ENCODE results near the gene GRID2.
"Not testable (repeated sequence)": the region's sequence is repeated elsewhere in the genome, so short reads cannot be mapped to it uniquely, and the experiment has no call there.

GRID2 gene

GRCh38 chr4:92357966-92358365, 54.2 kb downstream of the GRID2 start:
- H3K9ac ChIP-seq (ENCODE audit: low read depth, low read length) = no peak overlapping the region
- 94% methylated on average over 1 of the region's 2 CpGs for WGBS
- H3K9me3 ChIP-seq (ENCODE audit: insufficient read depth, low read depth, low read length) = no peaks in the 10 kb centered on the region
- H3K27me3 ChIP-seq (ENCODE audit: insufficient read depth, low read length) = no peaks in the 10 kb centered on the region
- H3K4me3 ChIP-seq (ENCODE audit: low read length) = no peak overlapping the region
- no peaks in the 10 kb centered on the region for H3K36me3 ChIP-seq (ENCODE audit: insufficient read depth, low read length)
- no peak overlapping the region for H3K27ac ChIP-seq (ENCODE audit: low read depth, low read length)
- peaks cover 40% of the 10 kb centered on the region for H3K4me1 ChIP-seq (ENCODE audit: insufficient read depth, low read length)

- no peaks in the 10 kb centered on the region for H3K9me3 ChIP-seq (ENCODE audit: insufficient read depth, low read depth, low read length)
- 23% methylated on average over 2 of the region's 2 CpGs for WGBS
- H3K27me3 ChIP-seq (ENCODE audit: insufficient read depth, low read length) = no peaks in the 10 kb centered on the region
- no peaks in the 10 kb centered on the region for H3K36me3 ChIP-seq (ENCODE audit: insufficient read depth, low read length)
- peaks cover 44% of the 10 kb centered on the region for H3K4me1 ChIP-seq (ENCODE audit: insufficient read depth, low read length)
- H3K27ac ChIP-seq (ENCODE audit: low read depth, low read length) = peak overlapping the region; percentile 44; the same call in 1 of the 2 replicates
- H3K4me3 ChIP-seq (ENCODE audit: low read length) = no peak overlapping the region
- no peak overlapping the region for H3K9ac ChIP-seq (ENCODE audit: low read depth, low read length)
Measured at GRCh38 chr4:92359491-92359890, 55.7 kb downstream of the GRID2 start.

GRCh38 chr4:92362028-92362427, 58.3 kb downstream of the GRID2 start:
- Histone ChIP-seq H3K4me1 (ENCODE audit: insufficient read depth, low read length) (peaks cover 48% of the 10 kb centered on the region), H3K9me3 (ENCODE audit: insufficient read depth, low read depth, low read length) (no peaks in the 10 kb centered on the region), H3K4me3 (ENCODE audit: low read length) (no peak overlapping the region), H3K36me3 (ENCODE audit: insufficient read depth, low read length) (no peaks in the 10 kb centered on the region), H3K27me3 (ENCODE audit: insufficient read depth, low read length) (no peaks in the 10 kb centered on the region), H3K27ac (ENCODE audit: low read depth, low read length) (no peak overlapping the region), H3K9ac (ENCODE audit: low read depth, low read length) (no peak overlapping the region)

- H3K9me3 ChIP-seq (ENCODE audit: insufficient read depth, low read depth, low read length) = no peaks in the 10 kb centered on the region
- H3K4me1 ChIP-seq (ENCODE audit: insufficient read depth, low read length) = peaks cover 14% of the 10 kb centered on the region; the same call in 1 of the 2 replicates
- H3K27ac ChIP-seq (ENCODE audit: low read depth, low read length) = no peak overlapping the region
- no peaks in the 10 kb centered on the region for H3K27me3 ChIP-seq (ENCODE audit: insufficient read depth, low read length)
- 86% methylated on average over 4 of the region's 4 CpGs for WGBS
- no peak overlapping the region for H3K4me3 ChIP-seq (ENCODE audit: low read length)
- no peaks in the 10 kb centered on the region for H3K36me3 ChIP-seq (ENCODE audit: insufficient read depth, low read length)
- no peak overlapping the region for H3K9ac ChIP-seq (ENCODE audit: low read depth, low read length)
Measured at GRCh38 chr4:92368653-92369052, 64.9 kb downstream of the GRID2 start.

- no peak overlapping the region for H3K9ac ChIP-seq (ENCODE audit: low read depth, low read length)
- no peaks in the 10 kb centered on the region for H3K27me3 ChIP-seq (ENCODE audit: insufficient read depth, low read length)
- peaks cover 15% of the 10 kb centered on the region for H3K9me3 ChIP-seq (ENCODE audit: insufficient read depth, low read depth, low read length)
- no peaks in the 10 kb centered on the region for H3K36me3 ChIP-seq (ENCODE audit: insufficient read depth, low read length)
- no peak overlapping the region for H3K27ac ChIP-seq (ENCODE audit: low read depth, low read length)
- peaks cover 13% of the 10 kb centered on the region; the same call in 1 of the 2 replicates for H3K4me1 ChIP-seq (ENCODE audit: insufficient read depth, low read length)
- H3K4me3 ChIP-seq (ENCODE audit: low read length) = no peak overlapping the region
Measured at GRCh38 chr4:92381616-92382015, 77.8 kb downstream of the GRID2 start.

GRCh38 chr4:92382128-92382527, 78.4 kb downstream of the GRID2 start:
- 100% methylated on average over 1 of the region's 1 CpG for WGBS
- Histone ChIP-seq H3K27ac (ENCODE audit: low read depth, low read length) (no peak overlapping the region), H3K4me1 (ENCODE audit: insufficient read depth, low read length) (peaks cover 13% of the 10 kb centered on the region; the same call in 1 of the 2 replicates)

GRCh38 chr4:92387459-92388069, 83.8 kb downstream of the GRID2 start:
- H3K4me1 ChIP-seq (ENCODE audit: insufficient read depth, low read length) = peaks cover 24% of the 10 kb centered on the region; the same call in 1 of the 2 replicates
- no peak overlapping the region for H3K4me3 ChIP-seq (ENCODE audit: low read length)
- no peak overlapping the region for H3K9ac ChIP-seq (ENCODE audit: low read depth, low read length)
- no peak overlapping the region for H3K27ac ChIP-seq (ENCODE audit: low read depth, low read length)
- no peaks in the 10 kb centered on the region for H3K9me3 ChIP-seq (ENCODE audit: insufficient read depth, low read depth, low read length)
- no peaks in the 10 kb centered on the region for H3K27me3 ChIP-seq (ENCODE audit: insufficient read depth, low read length)
- WGBS = 100% methylated on average over 1 of the region's 1 CpG
- H3K36me3 ChIP-seq (ENCODE audit: insufficient read depth, low read length) = no peaks in the 10 kb centered on the region

More at GRCh38 chr4:92382128-92382527, 78.4 kb downstream of the GRID2 start:
- H3K9ac ChIP-seq (ENCODE audit: low read depth, low read length) = no peak overlapping the region
- H3K36me3 ChIP-seq (ENCODE audit: insufficient read depth, low read length) = no peaks in the 10 kb centered on the region
- peaks cover 11% of the 10 kb centered on the region for H3K9me3 ChIP-seq (ENCODE audit: insufficient read depth, low read depth, low read length)
- no peak overlapping the region for H3K4me3 ChIP-seq (ENCODE audit: low read length)
- no peaks in the 10 kb centered on the region for H3K27me3 ChIP-seq (ENCODE audit: insufficient read depth, low read length)

- H3K9ac ChIP-seq (ENCODE audit: low read depth, low read length) = no peak overlapping the region
- no peaks in the 10 kb centered on the region for H3K36me3 ChIP-seq (ENCODE audit: insufficient read depth, low read length)
- WGBS = 74% methylated on average over 8 of the region's 8 CpGs
- no peak overlapping the region for H3K4me3 ChIP-seq (ENCODE audit: low read length)
- no peak overlapping the region for H3K27ac ChIP-seq (ENCODE audit: low read depth, low read length)
- peaks cover 42% of the 10 kb centered on the region for H3K4me1 ChIP-seq (ENCODE audit: insufficient read depth, low read length)
- no peaks in the 10 kb centered on the region for H3K9me3 ChIP-seq (ENCODE audit: insufficient read depth, low read depth, low read length)
- no peaks in the 10 kb centered on the region for H3K27me3 ChIP-seq (ENCODE audit: insufficient read depth, low read length)
Measured at GRCh38 chr4:92399032-92399431, 95.3 kb downstream of the GRID2 start.

- not testable (repeated sequence) for H3K27ac ChIP-seq (ENCODE audit: low read depth, low read length); H3K36me3 ChIP-seq (ENCODE audit: insufficient read depth, low read length); H3K4me3 ChIP-seq (ENCODE audit: low read length); H3K9me3 ChIP-seq (ENCODE audit: insufficient read depth, low read depth, low read length); H3K9ac ChIP-seq (ENCODE audit: low read depth, low read length); H3K27me3 ChIP-seq (ENCODE audit: insufficient read depth, low read length)
- WGBS = 87% methylated on average over 5 of the region's 7 CpGs
- peaks cover 18% of the 10 kb centered on the region for H3K4me1 ChIP-seq (ENCODE audit: insufficient read depth, low read length)
Measured at GRCh38 chr4:92403525-92403924, 99.8 kb downstream of the GRID2 start.

GRCh38 chr4:92406488-92406887, 102.7 kb downstream of the GRID2 start:
- Histone ChIP-seq H3K4me3 (ENCODE audit: low read length) (no peak overlapping the region), H3K9me3 (ENCODE audit: insufficient read depth, low read depth, low read length) (no peaks in the 10 kb centered on the region), H3K27ac (ENCODE audit: low read depth, low read length) (no peak overlapping the region), H3K27me3 (ENCODE audit: insufficient read depth, low read length) (no peaks in the 10 kb centered on the region), H3K36me3 (ENCODE audit: insufficient read depth, low read length) (no peaks in the 10 kb centered on the region), H3K4me1 (ENCODE audit: insufficient read depth, low read length) (peaks cover 9% of the 10 kb centered on the region; the same call in 1 of the 2 replicates), H3K9ac (ENCODE audit: low read depth, low read length) (no peak overlapping the region)
- WGBS = 96% methylated on average over 1 of the region's 1 CpG

GRCh38 chr4:92421920-92422319, 118.2 kb downstream of the GRID2 start:
- no peak overlapping the region for H3K27ac ChIP-seq (ENCODE audit: low read depth, low read length)
- 56% methylated on average over 2 of the region's 2 CpGs for WGBS
- H3K4me3 ChIP-seq (ENCODE audit: low read length) = no peak overlapping the region
- H3K4me1 ChIP-seq (ENCODE audit: insufficient read depth, low read length) = peaks cover 37% of the 10 kb centered on the region
- no peak overlapping the region for H3K9ac ChIP-seq (ENCODE audit: low read depth, low read length)
- no peaks in the 10 kb centered on the region for H3K9me3 ChIP-seq (ENCODE audit: insufficient read depth, low read depth, low read length)
- no peaks in the 10 kb centered on the region for H3K36me3 ChIP-seq (ENCODE audit: insufficient read depth, low read length)
- no peaks in the 10 kb centered on the region for H3K27me3 ChIP-seq (ENCODE audit: insufficient read depth, low read length)

GRCh38 chr4:92433272-92433758, 129.5 kb downstream of the GRID2 start:
- peaks cover 39% of the 10 kb centered on the region for H3K4me1 ChIP-seq (ENCODE audit: insufficient read depth, low read length)
- peak overlapping the region; percentile 1; the same call in 1 of the 2 replicates for H3K9ac ChIP-seq (ENCODE audit: low read depth, low read length)
- peaks cover 24% of the 10 kb centered on the region for H3K9me3 ChIP-seq (ENCODE audit: insufficient read depth, low read depth, low read length)
- WGBS = 82% methylated on average over 4 of the region's 4 CpGs
- H3K4me3 ChIP-seq (ENCODE audit: low read length) = no peak overlapping the region
- peaks cover 25% of the 10 kb centered on the region; the same call in 1 of the 2 replicates for H3K36me3 ChIP-seq (ENCODE audit: insufficient read depth, low read length)
- no peaks in the 10 kb centered on the region for H3K27me3 ChIP-seq (ENCODE audit: insufficient read depth, low read length)
- H3K27ac ChIP-seq (ENCODE audit: low read depth, low read length) = peak overlapping the region; percentile 91
